GM20431 (cell line): ENCODE results near the gene SLC9A6.
"Not testable (repeated sequence)": the region's sequence is repeated elsewhere in the genome, so short reads cannot be mapped to it uniquely, and the experiment has no call there.

Source experiments
- in situ Hi-C: fragments of 300-500 bp; cut with MseI, MboI; formaldehyde crosslinking; loops from one replicate; pipeline ENCODE4 v1.15.0; 2020; ENCODE audit warnings: low sequenced_read_pairs; ENCODE audit not compliant: unreplicated experiment

Gene SLC9A6

GRCh38 chrX:136028383-136028984, 43.2 kb downstream of the SLC9A6 start:
- in situ Hi-C loops = no loop called here

- in situ Hi-C loops = no loop called here
Measured at GRCh38 chrX:136029766-136030165, 44.5 kb downstream of the SLC9A6 start.

GRCh38 chrX:136030303-136031191, 45.3 kb downstream of the SLC9A6 start:
- in situ Hi-C loops = no loop called here

GRCh38 chrX:136031626-136032025, 46.4 kb downstream of the SLC9A6 start:
- in situ Hi-C loops = no loop called here

GRCh38 chrX:136032370-136032769, 47.1 kb downstream of the SLC9A6 start:
- in situ Hi-C loops = no loop called here

- in situ Hi-C loops = no loop called here
Measured at GRCh38 chrX:136034668-136035067, 49.4 kb downstream of the SLC9A6 start.

GRCh38 chrX:136035663-136036062, 50.4 kb downstream of the SLC9A6 start:
- in situ Hi-C loops = no loop called here

GRCh38 chrX:136039485-136039884, 54.2 kb downstream of the SLC9A6 start:
- in situ Hi-C loops = no loop called here

- in situ Hi-C loops = no loop called here
Measured at GRCh38 chrX:136039968-136040367, 54.7 kb downstream of the SLC9A6 start.

GRCh38 chrX:136041254-136041812, 56.1 kb downstream of the SLC9A6 start:
- in situ Hi-C loops = no loop called here

GRCh38 chrX:136045008-136045407, 59.8 kb downstream of the SLC9A6 start:
- in situ Hi-C loops = no loop called here

GRCh38 chrX:136046295-136047015, 61.2 kb downstream of the SLC9A6 start:
- in situ Hi-C loops = no loop called here

- in situ Hi-C loops = no loop called here
Measured at GRCh38 chrX:136047016-136047642, 61.9 kb downstream of the SLC9A6 start.

- in situ Hi-C loops = no loop called here
Measured at GRCh38 chrX:136047969-136048368, 62.7 kb downstream of the SLC9A6 start.

- in situ Hi-C loops = no loop called here
Measured at GRCh38 chrX:136048446-136048845, 63.2 kb downstream of the SLC9A6 start.

GRCh38 chrX:136049608-136050007, 64.4 kb downstream of the SLC9A6 start:
- in situ Hi-C loops = no loop called here

- in situ Hi-C loops = not testable (repeated sequence)
Measured at GRCh38 chrX:136050875-136051274, 65.6 kb downstream of the SLC9A6 start.

GRCh38 chrX:136051611-136052010, 66.4 kb downstream of the SLC9A6 start:
- in situ Hi-C loops = no loop called here

- in situ Hi-C loops = no loop called here
Measured at GRCh38 chrX:136055651-136056221, 70.5 kb downstream of the SLC9A6 start.

GRCh38 chrX:136057567-136057966, 72.3 kb downstream of the SLC9A6 start:
- in situ Hi-C loops = no loop called here
